Anterior cingulate cortex (tissue), 58 donors: ENCODE measurements around the gene CACNB4.
A peak's percentile ranks its signal among the peaks of the same experiment; 100 is the strongest.

Experiments used
- DNase-seq, 58 donors: peaks; one replicate each; lab custom pipeline; 2025; lab: John Stamatoyannopoulos, UW

Gene CACNB4

DNA sequence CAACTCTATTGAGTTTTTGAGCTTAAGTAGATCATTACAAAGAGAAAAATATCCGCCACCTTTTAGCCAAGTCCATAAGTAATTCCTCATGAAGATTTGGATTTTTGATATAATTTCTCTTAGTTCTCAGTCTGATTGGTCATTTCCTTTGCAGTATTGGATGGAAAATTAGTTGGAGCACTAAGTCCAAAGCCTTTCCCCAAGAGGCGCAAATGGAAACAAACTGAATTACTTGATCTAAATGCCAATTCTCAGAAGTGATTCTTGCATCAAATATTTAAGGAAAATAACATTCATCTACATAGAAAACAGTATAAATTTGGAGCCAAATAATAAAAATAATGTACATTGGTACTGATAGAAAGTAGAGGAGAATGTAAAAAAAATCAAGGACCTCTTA lies 115.6 kb downstream of the CACNB4 start:
- no peak for DNase-seq

DNA sequence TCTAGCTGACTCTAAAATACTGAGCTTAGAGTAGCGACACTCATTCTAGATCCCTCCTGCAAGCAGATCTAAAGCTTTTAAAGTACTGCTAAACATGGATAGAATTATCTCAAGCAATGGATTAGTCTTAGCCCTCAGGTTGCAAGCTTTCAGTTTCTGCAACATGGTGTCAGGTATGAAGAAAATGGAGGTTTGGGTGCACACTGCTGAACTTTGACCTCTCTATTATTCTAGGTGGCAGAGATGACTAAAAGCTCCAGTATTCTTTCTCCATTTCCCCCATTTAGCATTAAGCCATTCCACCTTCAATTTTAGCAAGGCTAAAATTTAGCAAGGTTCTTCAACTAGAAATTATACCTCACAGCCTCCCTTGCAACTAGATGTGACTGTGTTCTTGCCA lies 117.0 kb downstream of the CACNB4 start:
- no peak for DNase-seq

DNA sequence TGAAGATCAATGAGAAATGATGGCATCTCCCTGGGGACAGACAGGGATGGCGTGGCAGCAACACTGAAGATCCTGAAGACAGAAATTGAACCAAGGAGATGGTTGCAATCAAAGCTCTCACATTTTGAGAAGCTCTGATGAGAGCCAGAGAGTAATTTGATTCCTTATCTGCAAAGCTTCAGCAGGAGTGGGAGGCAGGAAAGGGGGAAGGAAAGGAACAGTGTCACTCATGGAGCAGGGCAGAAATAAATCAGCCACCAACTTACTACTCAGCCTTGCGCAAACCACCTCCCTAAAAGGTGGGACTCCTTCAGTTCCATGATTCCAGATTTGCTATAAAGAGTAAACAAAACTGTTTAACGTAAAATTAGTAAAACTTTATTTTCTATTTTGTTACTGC lies 119.2 kb downstream of the CACNB4 start:
- peak in 2 of 58 donors; percentile 19 for DNase-seq

DNA sequence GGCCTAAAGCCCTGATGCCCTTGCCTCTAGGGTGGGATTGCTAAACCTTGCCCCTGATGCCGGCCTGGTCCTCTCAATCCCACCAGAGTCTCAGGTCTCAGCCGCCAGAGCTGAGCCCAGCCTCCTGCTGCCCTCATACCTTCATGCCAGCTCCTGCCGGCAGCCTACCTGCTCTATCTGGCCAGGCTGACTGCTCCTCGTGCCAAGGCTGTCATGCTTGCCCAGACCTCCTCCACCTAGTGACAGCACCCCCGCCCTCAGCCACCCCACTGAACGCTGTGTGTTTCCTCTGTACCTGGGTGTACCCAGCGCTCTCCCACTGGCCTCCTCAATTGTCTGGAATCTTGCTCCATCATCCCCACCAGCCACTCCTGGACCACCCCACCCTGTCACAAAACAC lies 120.1 kb downstream of the CACNB4 start:
- DNase-seq = peak in 1 of 58 donors; percentile 5

DNA sequence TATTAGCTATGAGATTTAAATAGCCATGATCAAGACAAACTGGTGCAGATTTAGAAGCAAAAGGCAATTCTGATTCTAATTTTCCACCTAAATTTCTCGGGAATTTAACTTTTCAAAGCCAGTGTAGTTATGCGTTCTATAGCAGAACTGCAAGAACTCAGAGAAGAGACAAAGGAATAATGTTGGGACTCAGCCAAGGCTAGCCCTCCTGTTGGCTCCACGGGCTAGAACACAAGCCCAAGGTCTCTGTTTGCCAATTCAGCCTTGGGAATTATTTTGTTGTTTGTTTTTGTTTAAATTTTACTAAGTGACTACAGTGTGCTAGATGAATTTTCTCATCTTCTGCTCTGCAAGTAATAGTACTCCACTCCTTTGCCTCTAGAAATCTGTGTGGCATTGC lies 121.2 kb downstream of the CACNB4 start:
- no peak for DNase-seq

DNA sequence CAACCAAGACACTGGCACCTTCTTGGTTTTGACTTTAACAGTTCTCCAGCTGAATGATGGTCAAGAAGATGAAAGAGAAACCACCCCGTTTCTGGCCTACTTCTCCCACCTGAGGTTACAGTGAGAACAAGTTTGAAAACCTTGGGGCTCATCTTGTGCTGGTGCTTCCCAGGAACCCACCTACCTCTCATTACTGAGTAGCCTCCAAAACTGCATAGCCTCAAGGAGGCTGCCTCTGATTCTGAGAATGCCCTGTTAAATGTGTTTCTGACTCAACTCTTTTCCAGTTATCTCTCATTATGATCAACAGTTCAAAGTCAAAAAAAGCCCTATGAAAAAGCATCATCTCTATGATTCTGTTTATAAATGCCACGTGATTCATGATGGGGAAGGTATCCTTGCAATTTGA lies 121.9 kb downstream of the CACNB4 start:
- no peak for DNase-seq

DNA sequence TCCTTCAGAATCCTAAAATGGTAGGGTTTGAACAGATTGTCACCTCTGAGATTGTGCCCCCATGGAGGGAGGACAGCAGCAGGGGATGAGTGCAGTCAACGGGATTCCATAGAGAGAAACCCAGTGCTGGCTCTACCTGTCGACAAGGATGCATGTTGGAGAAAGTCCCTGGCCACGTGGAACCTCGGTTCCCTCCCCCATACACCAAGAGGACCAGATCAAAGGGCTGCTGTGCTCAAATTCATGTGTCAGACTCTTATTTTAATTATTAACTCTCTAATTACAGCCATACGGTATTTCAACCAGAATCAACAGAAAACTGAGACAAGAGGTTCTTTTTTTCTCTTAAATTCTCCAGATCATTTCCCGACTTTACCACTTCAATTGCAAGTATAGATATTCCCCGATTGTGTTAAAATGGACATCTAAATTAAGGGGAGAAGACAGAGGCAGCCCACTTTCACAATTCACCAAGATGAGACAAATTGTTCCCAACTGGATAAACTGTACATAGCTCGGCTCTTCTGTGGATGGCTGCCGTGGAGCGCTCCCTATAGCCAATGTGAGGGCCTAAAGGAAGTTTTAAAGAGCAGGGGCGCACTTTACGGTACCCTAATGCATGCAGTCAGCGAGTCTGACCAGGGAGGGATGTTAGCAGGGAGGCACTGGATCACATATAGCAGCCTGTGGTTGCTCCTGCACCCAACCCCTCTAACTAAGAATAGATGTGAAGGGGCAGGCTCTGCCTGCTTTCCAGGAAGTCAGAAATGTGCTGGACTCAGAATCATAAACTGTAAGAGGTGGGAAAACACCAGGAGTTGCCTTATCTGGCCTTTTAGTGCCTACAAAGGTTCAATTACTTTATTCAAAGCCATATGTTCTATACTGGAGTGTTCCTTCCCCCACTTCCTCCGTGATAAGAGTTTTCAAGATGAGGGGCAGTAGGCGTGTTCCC lies 123.1 kb downstream of the CACNB4 start:
- DNase-seq = no peak

DNA sequence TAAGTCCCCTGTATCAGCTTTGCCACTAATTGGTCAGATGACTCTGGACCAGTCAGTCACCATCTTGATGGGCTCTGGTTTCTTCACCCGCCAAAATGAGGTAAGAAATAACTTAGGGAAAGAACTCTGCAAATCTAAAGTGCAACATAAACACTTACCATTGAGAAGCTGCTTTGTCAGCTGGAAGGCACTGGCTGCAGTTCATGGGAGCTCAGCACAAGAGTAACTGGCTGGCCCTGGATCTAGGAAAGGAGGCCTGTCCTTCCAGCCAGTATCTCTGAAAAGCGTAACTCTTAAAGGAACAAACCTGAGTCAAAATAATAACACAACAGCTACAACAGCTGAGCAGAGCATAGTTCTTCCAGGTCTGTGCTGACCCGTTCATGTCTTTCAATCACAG lies 123.9 kb downstream of the CACNB4 start:
- no peak for DNase-seq

DNA sequence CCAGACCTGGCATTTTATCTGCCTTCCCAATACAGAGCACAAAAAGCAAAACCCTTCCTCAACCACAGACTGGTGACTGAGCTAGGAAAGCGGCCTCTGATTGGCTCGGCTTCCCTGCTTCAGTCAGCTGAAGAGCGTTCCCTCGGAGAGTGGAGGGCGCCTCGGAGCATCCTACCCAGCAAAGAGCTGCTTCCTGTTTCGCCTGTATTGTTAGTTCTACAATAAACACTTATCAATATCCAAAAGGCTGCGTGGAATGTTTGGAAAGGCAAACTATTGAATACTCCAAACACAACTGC lies 125.0 kb downstream of the CACNB4 start:
- peak in 53 of 58 donors; percentile 15 to 86 (median 60) for DNase-seq

DNA sequence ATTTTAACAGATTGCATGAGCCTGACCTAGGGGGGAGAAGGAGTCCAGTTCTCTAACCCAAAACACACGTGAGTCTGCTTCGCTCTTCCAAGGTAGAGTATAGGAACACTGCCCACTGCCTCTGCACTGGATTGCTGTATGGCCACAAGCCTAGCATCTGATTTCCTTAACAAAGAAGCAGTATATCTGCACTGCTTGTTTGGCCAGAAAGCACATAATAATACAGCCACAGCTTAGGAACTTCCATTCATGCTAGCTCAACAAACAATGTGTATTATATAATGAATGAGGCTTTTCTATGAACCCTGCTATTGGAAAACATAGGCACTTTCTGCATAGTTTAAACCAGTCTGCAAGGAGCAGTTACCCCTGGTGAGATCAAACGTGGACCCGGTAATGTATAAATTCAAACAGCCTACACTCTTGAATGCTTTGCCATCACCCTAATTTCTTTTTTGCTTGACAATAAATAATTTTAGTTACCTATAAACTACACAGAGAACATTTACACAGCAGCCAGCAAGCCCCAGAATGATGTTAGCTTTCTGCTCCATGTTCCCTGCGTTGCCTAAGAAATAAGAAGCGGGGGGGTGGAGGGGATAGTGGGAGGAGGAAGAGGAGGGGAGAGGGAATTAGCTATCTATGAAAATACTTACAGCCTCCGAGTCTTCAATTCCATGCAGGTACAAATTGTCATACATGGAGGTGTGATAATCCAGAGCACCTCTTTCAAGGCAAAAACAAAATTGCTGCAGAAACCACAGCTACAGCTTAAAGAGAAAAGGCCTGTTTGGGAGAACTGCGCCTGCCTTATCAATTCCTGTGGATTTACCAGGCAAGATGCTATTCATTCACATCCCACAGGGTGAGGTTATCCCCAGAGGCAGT lies 125.6 kb downstream of the CACNB4 start:
- DNase-seq = peak in 19 of 58 donors; percentile 3 to 72 (median 23)

DNA sequence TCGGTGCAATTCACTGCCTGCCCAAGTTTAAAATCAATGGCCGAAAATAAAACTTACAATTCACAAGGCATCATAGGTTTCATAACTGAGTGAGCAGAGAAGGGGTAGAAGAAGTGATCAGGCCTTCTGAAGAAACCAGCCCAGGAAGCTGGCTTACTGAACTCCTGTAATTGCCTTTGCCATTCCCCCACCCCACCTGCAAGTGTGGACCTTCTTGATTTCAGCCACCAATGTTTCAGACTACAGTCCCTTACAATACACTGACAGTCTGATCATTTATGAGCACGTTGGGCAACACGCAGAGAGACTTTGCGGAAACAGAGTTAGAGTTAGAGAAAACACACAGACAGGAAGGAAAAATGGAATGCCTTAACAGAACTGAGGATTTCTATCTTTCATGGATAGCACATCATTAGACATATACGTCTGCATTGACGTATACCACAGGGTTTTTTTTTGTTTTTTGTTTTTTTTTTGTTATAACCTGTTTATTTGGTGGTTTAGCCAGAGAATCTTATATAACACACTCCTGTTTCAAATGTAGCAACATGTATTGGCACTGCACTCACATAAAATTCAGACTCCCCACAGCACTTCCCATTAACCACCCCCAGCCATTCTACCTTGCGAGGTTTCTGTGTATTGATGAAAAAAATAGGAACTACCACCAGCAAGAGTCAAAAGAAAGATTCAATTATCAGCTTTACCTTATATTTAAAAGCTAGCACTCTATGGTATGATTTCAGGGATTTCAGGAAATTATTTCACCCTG lies 126.4 kb downstream of the CACNB4 start:
- peak in 3 of 58 donors; percentile 9 to 33 (median 18) for DNase-seq

DNA sequence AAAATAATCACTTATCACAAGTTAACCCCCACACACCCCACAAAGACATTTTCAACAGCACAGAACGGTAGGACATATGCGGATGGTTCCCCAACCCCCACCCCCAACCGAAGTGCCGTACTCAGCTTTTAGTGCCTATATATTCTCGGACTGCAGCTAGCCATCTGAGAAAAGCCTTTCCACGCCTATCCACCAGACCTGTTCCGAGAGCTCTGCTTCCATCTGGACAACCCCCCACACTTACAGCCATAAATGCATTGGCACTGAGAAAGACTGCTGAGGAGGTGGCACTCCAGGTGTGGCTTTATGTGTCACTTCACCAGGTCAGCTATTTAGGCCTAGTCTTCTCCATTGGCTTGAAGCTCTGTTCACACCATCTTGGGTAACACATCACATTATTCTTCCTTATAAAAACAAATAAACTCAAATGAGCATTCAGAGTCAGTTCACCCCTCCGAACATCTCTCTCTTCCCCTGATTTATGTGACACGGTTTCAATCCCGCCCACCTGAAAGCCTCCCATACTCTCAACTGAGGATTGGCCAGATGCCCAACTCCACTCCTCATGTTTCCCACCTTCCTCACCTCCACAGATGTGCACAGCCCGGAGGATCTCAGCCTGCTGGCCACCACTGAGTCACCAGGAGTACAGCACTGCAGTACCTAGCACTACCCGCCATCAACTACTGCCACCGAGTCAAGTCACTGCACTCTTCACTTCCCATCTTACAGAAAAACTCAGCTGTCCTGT lies 127.4 kb downstream of the CACNB4 start:
- DNase-seq = peak in 2 of 58 donors; percentile 31 to 33

DNA sequence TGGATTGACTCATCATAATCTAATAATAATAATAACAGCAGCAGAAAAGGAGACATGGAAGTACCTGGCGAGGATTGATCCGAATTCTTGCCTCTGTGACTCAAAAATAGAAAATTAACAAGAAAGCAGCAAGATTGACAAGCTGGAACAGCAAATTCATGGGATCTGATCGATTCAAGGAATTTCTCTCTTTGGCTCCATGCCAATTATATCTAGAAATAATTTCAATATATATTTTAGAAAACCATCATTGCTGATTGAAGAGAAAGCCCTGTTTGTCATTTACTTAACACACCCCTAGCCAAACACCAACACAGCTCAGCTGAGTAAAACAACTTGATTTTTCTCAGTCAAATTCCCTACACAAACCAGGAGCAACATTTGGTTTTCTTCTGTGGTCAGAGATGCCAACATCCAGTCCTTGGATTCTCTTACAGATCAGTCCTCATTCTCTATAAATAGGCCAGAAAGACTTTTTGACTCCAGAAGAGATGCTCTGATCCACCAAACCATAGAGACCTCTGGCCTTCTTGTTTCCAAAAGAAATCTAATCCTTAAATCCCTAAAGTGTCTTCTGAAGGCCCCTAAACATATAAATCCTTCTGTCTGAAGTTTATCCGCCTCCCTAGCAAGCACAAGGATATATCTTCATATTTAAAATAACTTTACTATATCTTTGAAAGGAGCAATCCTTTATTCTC lies 129.9 kb downstream of the CACNB4 start:
- no peak for DNase-seq

DNA sequence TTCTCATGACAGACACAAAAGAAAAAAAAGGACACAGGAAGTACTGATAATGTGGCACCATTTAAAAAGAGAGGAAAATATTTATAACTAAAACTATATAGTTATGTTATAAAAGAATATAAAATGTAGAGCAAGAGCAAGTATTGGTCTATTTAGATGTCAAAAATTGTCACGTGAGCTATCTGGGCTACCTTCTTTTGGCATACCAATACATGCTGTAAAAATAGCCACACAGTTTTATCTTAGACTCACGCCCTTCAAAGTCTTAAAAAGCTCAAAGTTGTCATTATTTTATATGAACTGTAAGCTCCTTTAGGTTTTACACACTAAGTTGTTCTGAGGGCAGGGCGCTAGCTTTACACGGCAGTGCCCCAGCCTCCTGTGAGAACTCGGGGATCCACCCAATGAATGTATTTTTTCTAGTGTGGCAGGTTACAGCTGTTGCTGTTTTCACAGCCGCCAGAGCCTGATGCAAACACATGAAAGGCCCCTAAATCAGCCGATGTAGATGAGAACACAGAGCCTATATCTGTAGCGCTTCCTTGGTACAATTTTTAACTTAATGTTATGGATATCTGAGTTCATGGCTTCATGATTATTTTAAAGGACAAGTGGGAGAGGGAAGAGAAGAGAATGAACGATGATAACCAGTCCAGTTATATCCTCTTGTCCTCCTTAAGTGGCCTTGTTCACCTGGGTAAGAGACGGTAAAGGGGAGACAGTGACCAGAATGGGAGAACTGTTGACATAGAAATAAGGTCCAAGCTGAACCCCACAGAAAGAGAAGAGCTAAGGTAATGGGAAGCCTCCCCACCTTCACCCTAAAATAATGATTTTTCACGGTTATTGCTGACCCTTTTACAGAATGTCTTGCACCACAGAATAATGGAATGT lies 130.8 kb downstream of the CACNB4 start:
- no peak for DNase-seq

DNA sequence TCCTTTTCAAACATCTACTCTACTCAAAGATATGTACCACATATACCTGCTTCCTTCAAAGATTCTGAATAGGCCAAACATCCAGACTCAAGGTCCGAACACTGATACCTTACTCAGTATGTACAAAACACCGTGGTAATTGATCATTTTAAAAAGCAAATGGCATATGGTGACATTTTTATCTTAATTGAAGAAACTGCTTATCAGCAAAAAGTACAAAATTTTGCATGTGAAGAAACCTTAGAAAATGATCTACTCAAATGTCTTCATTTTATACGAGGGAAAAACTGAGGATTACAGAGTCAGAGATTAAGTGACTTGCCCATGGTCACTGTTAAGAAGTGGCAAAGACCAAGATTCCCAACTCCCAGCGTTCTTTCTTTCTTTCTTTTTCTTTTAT lies 133.0 kb downstream of the CACNB4 start:
- no peak for DNase-seq

DNA sequence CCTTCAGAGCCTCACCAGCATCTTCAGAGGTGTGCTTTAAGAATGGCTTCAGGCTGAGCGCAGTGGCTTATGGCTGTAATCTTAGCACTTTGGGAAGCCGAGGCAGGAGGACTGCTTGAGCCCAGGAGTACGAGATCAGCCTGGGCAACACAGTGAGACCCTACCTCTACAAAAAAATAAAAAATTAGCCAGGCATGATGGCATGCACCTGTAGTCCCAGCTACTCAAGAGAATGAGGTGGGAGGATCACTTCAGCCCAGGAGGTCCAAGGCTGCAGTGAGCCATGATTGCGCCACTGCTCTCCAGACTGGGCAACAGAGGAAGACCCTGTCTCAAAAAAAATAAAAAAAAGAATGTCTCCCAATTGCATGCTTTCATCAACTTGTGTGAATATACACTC lies 137.3 kb downstream of the CACNB4 start:
- DNase-seq = no peak

DNA sequence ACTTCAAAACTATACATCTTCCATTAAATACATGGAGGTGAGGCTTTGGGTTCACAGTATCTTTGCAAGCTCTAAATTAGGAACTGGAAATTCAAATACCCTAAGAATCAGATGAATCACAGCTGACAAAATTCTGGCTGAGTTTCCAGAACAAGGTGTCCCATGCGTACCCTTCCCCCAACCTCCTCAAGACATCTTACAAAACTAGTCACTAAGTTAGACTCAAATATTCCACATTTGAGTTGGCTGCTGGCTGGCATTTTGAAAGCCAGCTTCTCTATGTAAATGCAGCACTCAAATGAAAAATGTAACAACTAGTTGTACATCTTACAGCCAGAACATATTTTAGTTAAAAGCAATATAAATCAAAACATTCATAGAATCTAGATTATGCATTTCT lies 139.6 kb downstream of the CACNB4 start:
- no peak for DNase-seq

DNA sequence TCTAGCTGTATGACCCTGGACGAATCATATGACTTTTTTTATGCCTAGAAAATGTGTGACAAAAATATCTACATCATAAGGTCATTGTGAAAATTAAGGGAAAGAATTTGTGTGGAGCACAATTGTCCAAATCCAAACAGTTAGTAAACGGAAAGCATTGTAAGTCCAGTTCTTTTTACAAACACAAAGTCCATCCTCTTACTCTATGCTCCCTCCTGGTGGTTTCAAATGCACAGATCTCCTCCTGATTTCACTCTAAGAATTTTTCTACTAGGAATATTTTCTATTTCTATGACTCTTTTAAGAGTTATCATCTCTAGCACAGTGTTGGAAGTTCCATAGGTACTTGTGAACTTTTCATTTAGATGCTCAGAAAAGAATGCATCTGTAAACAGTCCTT lies 145.4 kb downstream of the CACNB4 start:
- no peak for DNase-seq
